Neutrophil (primary cell): Measurements from ENCODE around the gene CLCN1.
"Not testable (repeated sequence)": the region's sequence is repeated elsewhere in the genome, so short reads cannot be mapped to it uniquely, and the experiment has no call there.

ENCODE experiments used
- H3K27ac ChIP-seq: fragments of 200-600 bp; sonication (generic); 2 replicates; pipeline ENCODE4 v1.5.1; 2016; ENCODE audit warnings: mild to moderate bottlenecking, moderate library complexity
- H3K27me3 ChIP-seq: fragments of 200-600 bp; sonication (generic); 2 replicates; pipeline ENCODE4 v1.6.0; 2016; ENCODE audit warnings: mild to moderate bottlenecking
- H3K36me3 ChIP-seq: fragments of 200-600 bp; sonication (generic); 2 replicates; pipeline ENCODE4 v1.5.1; 2017
- H3K4me1 ChIP-seq, 2 experiments: fragments of 200-600 bp in 1 of 2; sonication (generic) in 1 of 2; 1 replicate in 1 of 2; 2 replicates in 1 of 2; pipeline versions ENCODE4 v1.5.1 to v1.6.1; 2013 to 2016; ENCODE audit warnings: low read depth in 1 of 2, low read length in 1 of 2, mild to moderate bottlenecking in 1 of 2, moderate library complexity in 1 of 2; ENCODE audit not compliant: control insufficient read depth in 1 of 2, insufficient read depth in 1 of 2
- H3K4me3 ChIP-seq, 2 experiments: fragments of 200-600 bp in 1 of 2; sonication (generic) in 1 of 2; 1 replicate in 1 of 2; 2 replicates in 1 of 2; pipeline ENCODE4 v1.5.1; 2013 to 2016; ENCODE audit warnings: low read depth in 1 of 2, low read length in 1 of 2, mild to moderate bottlenecking in 1 of 2, moderate library complexity in 1 of 2
- H3K9me3 ChIP-seq: fragments of 200-600 bp; sonication (generic); 2 replicates; pipeline ENCODE4 v1.5.1; 2016
- CTCF ChIP-seq: fragments of 200-600 bp; sonication (generic); IDR thresholded peaks from 2 replicates; pipeline ENCODE4 v1.5.1; 2016; ENCODE audit warnings: antibody characterized with exemption

CLCN1 gene

GRCh38 chr7:143390773-143391317, 74.9 kb downstream of the CLCN1 start:
- Histone ChIP-seq H3K9me3 (peaks cover 2% of the 10 kb centered on the region), H3K4me1 (peaks cover 31 to 41% of the 10 kb centered on the region in 2 experiments), H3K27me3 (no peaks in the 10 kb centered on the region), H3K36me3 (peaks cover 97% of the 10 kb centered on the region), H3K4me3 (no peak overlapping the region), H3K27ac (peak overlapping the region; percentile 97)
- no peak for TF ChIP-seq CTCF

GRCh38 chr7:143391462-143392404, 75.8 kb downstream of the CLCN1 start:
- no peak for TF ChIP-seq CTCF
- H3K36me3 ChIP-seq, result peaks cover 93% of the 10 kb centered on the region

DNA sequence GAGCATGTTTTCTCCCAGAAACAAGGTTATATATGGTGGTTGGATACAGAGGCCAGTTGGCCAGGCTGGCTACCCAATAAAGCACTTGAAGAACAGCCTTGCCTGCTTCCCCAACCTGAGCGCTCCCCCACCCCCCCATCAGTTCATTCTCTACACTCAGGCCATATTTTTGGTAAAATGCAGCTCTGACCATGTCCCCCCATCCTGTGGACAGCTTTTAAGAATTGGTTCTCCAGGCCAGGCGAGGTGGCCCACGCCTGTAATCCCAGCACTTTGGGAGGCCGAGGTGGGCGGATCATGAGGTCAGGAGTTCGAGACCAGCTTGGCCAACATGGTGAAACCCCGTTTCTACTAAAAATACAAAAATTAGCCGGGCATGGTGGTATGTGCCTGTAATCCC, 76.5 kb downstream of the CLCN1 start:
- Histone ChIP-seq H3K27ac (peak overlapping the region; percentile 51), H3K36me3 (peaks cover 86% of the 10 kb centered on the region), H3K4me1 (peaks cover 15 to 25% of the 10 kb centered on the region in 2 experiments)
- H3K4me3 ChIP-seq, H3K27me3 ChIP-seq, H3K9me3 ChIP-seq: not testable (repeated sequence)

More at GRCh38 chr7:143391462-143392404, 75.8 kb downstream of the CLCN1 start:
- no peak overlapping the region for H3K4me3 ChIP-seq
- H3K27me3 ChIP-seq, result no peaks in the 10 kb centered on the region
- H3K4me1 ChIP-seq, result peaks cover 22 to 32% of the 10 kb centered on the region in 2 experiments
- H3K27ac ChIP-seq, result peak overlapping the region; percentile 51
- peaks cover 2% of the 10 kb centered on the region for H3K9me3 ChIP-seq

DNA sequence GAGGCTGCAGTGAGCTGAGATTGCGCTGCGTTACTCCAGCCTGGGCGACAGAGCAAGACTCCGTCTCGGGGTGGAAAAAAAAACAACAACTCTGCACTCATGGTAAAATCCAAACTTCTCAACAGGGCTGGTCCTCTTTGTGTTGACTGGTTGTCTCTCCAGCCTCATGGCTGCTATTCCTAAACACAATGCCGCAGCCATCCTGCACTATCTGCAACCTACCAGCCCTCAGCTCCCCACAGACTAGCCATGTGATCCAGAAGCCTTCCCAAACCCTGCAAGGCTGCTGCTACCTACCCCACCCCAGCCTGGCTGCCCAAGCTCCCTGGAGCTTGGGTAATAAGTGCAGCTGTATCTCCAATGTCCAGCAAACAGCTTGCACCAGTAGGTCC, 77.0 kb downstream of the CLCN1 start:
- peaks cover 11 to 21% of the 10 kb centered on the region in 2 experiments for H3K4me1 ChIP-seq
- H3K9me3 ChIP-seq, result peaks cover 2% of the 10 kb centered on the region
- peaks cover 82% of the 10 kb centered on the region for H3K36me3 ChIP-seq
- H3K4me3 ChIP-seq, result no peak overlapping the region
- H3K27ac ChIP-seq, result peak overlapping the region; percentile 51
- H3K27me3 ChIP-seq, result no peaks in the 10 kb centered on the region
- no peak for TF ChIP-seq CTCF

GRCh38 chr7:143393267-143394041, 77.5 kb downstream of the CLCN1 start:
- Histone ChIP-seq H3K4me3 (no peak overlapping the region), H3K4me1 (peaks cover 5 to 18% of the 10 kb centered on the region in 2 experiments), H3K36me3 (peaks cover 76% of the 10 kb centered on the region)

More at GRCh38 chr7:143393267-143394041, 77.5 kb downstream of the CLCN1 start:
- TF ChIP-seq CTCF, result no peak
- H3K9me3 ChIP-seq, result peaks cover 2% of the 10 kb centered on the region
- H3K27ac ChIP-seq, result peak overlapping the region; percentile 51
- no peaks in the 10 kb centered on the region for H3K27me3 ChIP-seq
